PC-3 (cell line): Measurements from ENCODE around the gene TMEM232.

Source experiments
- EZH2 ChIP-seq: fragments of 300-600 bp; sonication (generic); IDR thresholded peaks from one replicate; pipeline ENCODE4 v1.6.1; 2017; ENCODE audit warnings: antibody characterized with exemption, mild to moderate bottlenecking, low read length; ENCODE audit not compliant: unreplicated experiment
- TF ChIP-seq, protein P1 (sequence below): fragments of 300-600 bp; sonication (generic); conservative IDR thresholded peaks from 2 replicates; pipeline ENCODE4 v1.5.1; 2017; ENCODE audit warnings: antibody characterized with exemption, low read depth, mild to moderate bottlenecking, low read length

GRCh38 chr5:110738503-110738811 is 12.0 kb upstream of the TMEM232 start:
- no peak for TF ChIP-seq EZH2
- TF ChIP-seq, protein P1, sequence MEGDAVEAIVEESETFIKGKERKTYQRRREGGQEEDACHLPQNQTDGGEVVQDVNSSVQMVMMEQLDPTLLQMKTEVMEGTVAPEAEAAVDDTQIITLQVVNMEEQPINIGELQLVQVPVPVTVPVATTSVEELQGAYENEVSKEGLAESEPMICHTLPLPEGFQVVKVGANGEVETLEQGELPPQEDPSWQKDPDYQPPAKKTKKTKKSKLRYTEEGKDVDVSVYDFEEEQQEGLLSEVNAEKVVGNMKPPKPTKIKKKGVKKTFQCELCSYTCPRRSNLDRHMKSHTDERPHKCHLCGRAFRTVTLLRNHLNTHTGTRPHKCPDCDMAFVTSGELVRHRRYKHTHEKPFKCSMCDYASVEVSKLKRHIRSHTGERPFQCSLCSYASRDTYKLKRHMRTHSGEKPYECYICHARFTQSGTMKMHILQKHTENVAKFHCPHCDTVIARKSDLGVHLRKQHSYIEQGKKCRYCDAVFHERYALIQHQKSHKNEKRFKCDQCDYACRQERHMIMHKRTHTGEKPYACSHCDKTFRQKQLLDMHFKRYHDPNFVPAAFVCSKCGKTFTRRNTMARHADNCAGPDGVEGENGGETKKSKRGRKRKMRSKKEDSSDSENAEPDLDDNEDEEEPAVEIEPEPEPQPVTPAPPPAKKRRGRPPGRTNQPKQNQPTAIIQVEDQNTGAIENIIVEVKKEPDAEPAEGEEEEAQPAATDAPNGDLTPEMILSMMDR, result no peak
